Kidney epithelial cell (primary cell): ENCODE results near the gene CACNG1. TPM values are rescaled to one million over a fixed set of nuclear protein-coding genes. Genes with fewer than 3 reads are reported as not detected.
"Not testable (repeated sequence)": the region's sequence is repeated elsewhere in the genome, so short reads cannot be mapped to it uniquely, and the experiment has no call there.

Experiments
- DNase-seq: peaks from one replicate; pipeline ENCODE4 v3.0.0-alpha.2; 2010; ENCODE audit warnings: low read depth
- H3K27me3 ChIP-seq: 2 replicates; pipeline ENCODE4 v1.6.0; 2011; ENCODE audit warnings: low read length; ENCODE audit not compliant: control insufficient read depth, insufficient read depth
- H3K36me3 ChIP-seq: 2 replicates; pipeline ENCODE4 v1.5.1; 2011; ENCODE audit warnings: low read length; ENCODE audit not compliant: control insufficient read depth, insufficient read depth
- H3K4me3 ChIP-seq: 2 replicates; pipeline ENCODE4 v1.5.1; 2011; ENCODE audit warnings: low read depth, mild to moderate bottlenecking, control low read depth, low read length
- CTCF ChIP-seq: IDR thresholded peaks from 2 replicates; pipeline ENCODE4 v1.5.1; 2011; ENCODE audit warnings: mild to moderate bottlenecking, moderate library complexity, low read length, control low read depth, inconsistent platforms; ENCODE audit not compliant: insufficient read depth, poor library complexity, severe bottlenecking
- total RNA-seq: library from RNA; depleted of rRNA; stranded (reverse); fragments of >200 nt; gene quantifications from 2 replicates; pipeline ENCODE4 v1.2.3, GENCODE V29; 2015

Gene CACNG1
- total RNA-seq, 1 donor from 2014 or later = not detected

GRCh38 chr17:67098006-67098405 is 53.7 kb downstream of the CACNG1 start:
- no peak for TF ChIP-seq CTCF
- H3K36me3 ChIP-seq = peaks cover 2% of the 10 kb centered on the region
- no peak for DNase-seq
- no peaks in the 10 kb centered on the region for H3K27me3 ChIP-seq
- no peak overlapping the region for H3K4me3 ChIP-seq

GRCh38 chr17:67104641-67105040 is 60.3 kb downstream of the CACNG1 start:
- H3K36me3 ChIP-seq, DNase-seq, H3K4me3 ChIP-seq, H3K27me3 ChIP-seq: not testable (repeated sequence)

GRCh38 chr17:67105213-67105612 is 60.9 kb downstream of the CACNG1 start:
- TF ChIP-seq CTCF = no peak
- H3K36me3 ChIP-seq = peaks cover 3% of the 10 kb centered on the region
- no peak overlapping the region for H3K4me3 ChIP-seq
- H3K27me3 ChIP-seq = no peaks in the 10 kb centered on the region
- DNase-seq = no peak

Other genes starting within 250 kb of the CACNG1 start
- gene CACNG5, start 209.4 kb upstream of the CACNG1 start, total RNA-seq = not detected in 2 replicates
- 0.84 and 0.96 TPM in 2 replicates for gene CACNG4, start 79.8 kb upstream of the CACNG1 start, total RNA-seq
- 14.8 and 15.5 TPM in 2 replicates for gene HELZ, start 200.6 kb downstream of the CACNG1 start, total RNA-seq